ENCODE data around the gene ZNRF3.

GRCh38 chr22:29041408-29041807 is 158.0 kb downstream of the ZNRF3 start:
- TF ChIP-seq EZH2 (IDR thresholded peaks at IDR 0.05; ENCODE audit: insufficient read depth, poor library complexity, severe bottlenecking): no peak
- no peak for TF ChIP-seq EZH2phosphoT487 (IDR thresholded peaks at IDR 0.05; ENCODE audit: insufficient read depth, low read depth)
